Calu3 (cell line): Measurements from ENCODE around the gene TNKS1BP1. TPM values are rescaled to one million over a fixed set of nuclear protein-coding genes. Genes with fewer than 3 reads are reported as not detected.

Source experiments
- BruUV-seq: library from RNA; stranded (reverse); fragments of 400-500 nt; replicated peaks from 2 replicates; lab custom pipeline; 2021; lab: Mats Ljungman, UMichigan
- CTCF ChIA-PET: fragments of 300-600 bp; sonication (Branson Sonifier 250); formaldehyde crosslinking; loops from one replicate; lab custom pipeline; 2022; ENCODE audit warnings: antibody characterized with exemption; lab: Charles Lee
- DNase-seq: peaks from one replicate; pipeline ENCODE4 v3.0.0; 2022
- H3K27ac Mint-ChIP-seq: one replicate; pipeline ENCODE4 v1.8.0; 2022; ENCODE audit warnings: mixed read lengths; ENCODE audit not compliant: unreplicated experiment
- H3K27me3 Mint-ChIP-seq: one replicate; pipeline ENCODE4 v1.8.0; 2022; ENCODE audit warnings: mixed read lengths; ENCODE audit not compliant: unreplicated experiment
- H3K36me3 Mint-ChIP-seq: one replicate; pipeline ENCODE4 v1.8.0; 2022; ENCODE audit warnings: mild to moderate bottlenecking, moderate library complexity, mixed read lengths; ENCODE audit not compliant: insufficient read depth, unreplicated experiment
- H3K4me1 Mint-ChIP-seq: one replicate; pipeline ENCODE4 v1.8.0; 2022; ENCODE audit warnings: mild to moderate bottlenecking, low read depth, mixed read lengths; ENCODE audit not compliant: unreplicated experiment
- H3K4me3 Mint-ChIP-seq: one replicate; pipeline ENCODE4 v1.8.0; 2022; ENCODE audit warnings: mild to moderate bottlenecking, low read depth, moderate library complexity, mixed read lengths; ENCODE audit not compliant: unreplicated experiment
- H3K9me3 Mint-ChIP-seq: one replicate; pipeline ENCODE4 v1.8.0; 2022; ENCODE audit warnings: low read depth, mixed read lengths; ENCODE audit not compliant: unreplicated experiment
- CTCF ChIP-seq: fragments of 200-600 bp; IDR thresholded peaks from one replicate; pipeline ENCODE4 v1.8.0; 2022; ENCODE audit warnings: antibody characterized with exemption; ENCODE audit not compliant: unreplicated experiment
- intact Hi-C: fragments of 100-400 bp; cut with micrococcal nuclease; formaldehyde crosslinking; loops from one replicate; pipeline ENCODE4 v1.10.0; 2022; ENCODE audit not compliant: unreplicated experiment
- total RNA-seq: library from RNA; stranded (reverse); gene quantifications from 2 replicates; pipeline ENCODE4 v1.2.3, GENCODE V29; 2022

Gene TNKS1BP1
- total RNA-seq, 1 experiment from 2014 or later: 151 TPM

GRCh38 chr11:57348636-57349313 lies 24.0 kb upstream of the TNKS1BP1 start:
- peaks cover 5% of the 10 kb centered on the region for H3K9me3 Mint-ChIP-seq
- H3K27me3 Mint-ChIP-seq: peaks cover 26% of the 10 kb centered on the region
- no TSS peak for BruUV-seq
- no peaks in the 10 kb centered on the region for H3K4me1 Mint-ChIP-seq
- no peak for TF ChIP-seq CTCF
- H3K4me3 Mint-ChIP-seq: no peak overlapping the region
- no peaks in the 10 kb centered on the region for H3K36me3 Mint-ChIP-seq
- no peak for DNase-seq
- intact Hi-C loops: loop anchor here (5.0 kb wide), 3 partner anchors 109 to 1174 kb away; no protein-coding TSS in a partner anchor
- H3K27ac Mint-ChIP-seq: no peak overlapping the region
- CTCF ChIA-PET: no interaction called here

- Mint-ChIP-seq H3K4me3 (no peak overlapping the region), H3K9me3 (peaks cover 5% of the 10 kb centered on the region), H3K4me1 (no peaks in the 10 kb centered on the region), H3K36me3 (no peaks in the 10 kb centered on the region), H3K27me3 (peaks cover 20% of the 10 kb centered on the region), H3K27ac (no peak overlapping the region)
- CTCF ChIA-PET: interaction anchor here (0.5 kb wide), 1 partner anchor 29 kb away, joined by 5 read pairs; no protein-coding TSS in a partner anchor
- BruUV-seq: no TSS peak
- no peak for DNase-seq
- intact Hi-C loops: loop anchor here (5.0 kb wide), 3 partner anchors 109 to 1174 kb away; no protein-coding TSS in a partner anchor
- TF ChIP-seq CTCF: no peak
Observed at GRCh38 chr11:57348052-57348451, 23.3 kb upstream of the TNKS1BP1 start.

- H3K36me3 Mint-ChIP-seq: no peaks in the 10 kb centered on the region
- peaks cover 20% of the 10 kb centered on the region for H3K27me3 Mint-ChIP-seq
- no peak for DNase-seq
- no TSS peak for BruUV-seq
- no peak overlapping the region for H3K27ac Mint-ChIP-seq
- intact Hi-C loops: loop anchor here (5.0 kb wide), 3 partner anchors 110 to 1175 kb away; no protein-coding TSS in a partner anchor
- CTCF ChIA-PET: no interaction called here
- no peaks in the 10 kb centered on the region for H3K4me1 Mint-ChIP-seq
- TF ChIP-seq CTCF: no peak
- no peak overlapping the region for H3K4me3 Mint-ChIP-seq
- peaks cover 5% of the 10 kb centered on the region for H3K9me3 Mint-ChIP-seq
Observed at GRCh38 chr11:57347336-57347735, 22.6 kb upstream of the TNKS1BP1 start.

GRCh38 chr11:57345555-57346211 lies 20.9 kb upstream of the TNKS1BP1 start:
- intact Hi-C loops: loop anchor here (1.0 to 5.0 kb wide), 5 partner anchors 112 to 1177 kb away; no protein-coding TSS in a partner anchor
- peaks cover 28% of the 10 kb centered on the region for H3K27me3 Mint-ChIP-seq
- peak; percentile 79 for DNase-seq
- no peak overlapping the region for H3K4me3 Mint-ChIP-seq
- peak; percentile 74 for TF ChIP-seq CTCF
- BruUV-seq: no TSS peak
- H3K9me3 Mint-ChIP-seq: no peaks in the 10 kb centered on the region
- no peaks in the 10 kb centered on the region for H3K36me3 Mint-ChIP-seq
- CTCF ChIA-PET: interaction anchor here (0.6 to 1.4 kb wide), 16 partner anchors 10 to 299 kb away, joined by 3 to 31 read pairs (median 6); partner anchors contain the start of genes SSRP1 and UBE2L6
- H3K27ac Mint-ChIP-seq: no peak overlapping the region
- H3K4me1 Mint-ChIP-seq: no peaks in the 10 kb centered on the region
